Measurements from ENCODE around the gene FBXO22. TPM values are rescaled to one million over a fixed set of nuclear protein-coding genes. Genes with fewer than 3 reads are reported as not detected.

Gene FBXO22
- total RNA-seq, 1 donor from 2014 or later, result 13.0 TPM

DNA sequence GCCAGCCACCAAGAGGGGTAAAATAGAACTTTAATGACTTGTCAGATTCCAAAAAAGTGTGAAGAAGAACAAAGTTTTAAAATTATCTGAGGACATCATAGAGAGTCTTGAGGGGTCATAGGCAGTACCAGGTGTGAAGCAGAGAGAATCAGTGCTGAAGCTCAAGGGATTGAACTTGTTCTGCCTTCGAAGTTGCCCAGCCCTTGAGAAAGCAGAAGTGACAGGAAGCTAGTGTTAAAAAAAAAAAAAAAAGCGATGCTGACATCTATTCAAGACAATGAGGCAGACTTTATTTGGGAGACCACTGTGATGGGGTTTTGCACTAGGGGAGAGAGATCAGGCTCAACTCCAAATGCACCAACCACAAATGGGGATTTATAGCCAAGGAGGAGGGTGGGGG is 21.8 kb downstream of the FBXO22 start:
- no peak for DNase-seq (ENCODE audit: extremely low spot score in 2 of 2)
- H3K27ac ChIP-seq, result no peak overlapping the region
- no peaks in the 10 kb centered on the region for H3K27me3 ChIP-seq
- no peak overlapping the region for H3K4me3 ChIP-seq
- no peaks in the 10 kb centered on the region for H3K36me3 ChIP-seq
- intact Hi-C loops (cut with DNase I), result no loop called here
- no peaks in the 10 kb centered on the region for H3K9me3 ChIP-seq
- H3K4me1 ChIP-seq, result peaks cover 10% of the 10 kb centered on the region
- TF ChIP-seq POLR2AphosphoS5 (IDR thresholded peaks at IDR 0.05; ENCODE audit: insufficient read depth in 1 of 2, low read depth in 1 of 2) (no peak), POLR2A (IDR thresholded peaks at IDR 0.05) (no peak)
- TF ChIP-seq, protein P1, sequence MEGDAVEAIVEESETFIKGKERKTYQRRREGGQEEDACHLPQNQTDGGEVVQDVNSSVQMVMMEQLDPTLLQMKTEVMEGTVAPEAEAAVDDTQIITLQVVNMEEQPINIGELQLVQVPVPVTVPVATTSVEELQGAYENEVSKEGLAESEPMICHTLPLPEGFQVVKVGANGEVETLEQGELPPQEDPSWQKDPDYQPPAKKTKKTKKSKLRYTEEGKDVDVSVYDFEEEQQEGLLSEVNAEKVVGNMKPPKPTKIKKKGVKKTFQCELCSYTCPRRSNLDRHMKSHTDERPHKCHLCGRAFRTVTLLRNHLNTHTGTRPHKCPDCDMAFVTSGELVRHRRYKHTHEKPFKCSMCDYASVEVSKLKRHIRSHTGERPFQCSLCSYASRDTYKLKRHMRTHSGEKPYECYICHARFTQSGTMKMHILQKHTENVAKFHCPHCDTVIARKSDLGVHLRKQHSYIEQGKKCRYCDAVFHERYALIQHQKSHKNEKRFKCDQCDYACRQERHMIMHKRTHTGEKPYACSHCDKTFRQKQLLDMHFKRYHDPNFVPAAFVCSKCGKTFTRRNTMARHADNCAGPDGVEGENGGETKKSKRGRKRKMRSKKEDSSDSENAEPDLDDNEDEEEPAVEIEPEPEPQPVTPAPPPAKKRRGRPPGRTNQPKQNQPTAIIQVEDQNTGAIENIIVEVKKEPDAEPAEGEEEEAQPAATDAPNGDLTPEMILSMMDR (IDR thresholded peaks at IDR 0.05), result no peak

DNA sequence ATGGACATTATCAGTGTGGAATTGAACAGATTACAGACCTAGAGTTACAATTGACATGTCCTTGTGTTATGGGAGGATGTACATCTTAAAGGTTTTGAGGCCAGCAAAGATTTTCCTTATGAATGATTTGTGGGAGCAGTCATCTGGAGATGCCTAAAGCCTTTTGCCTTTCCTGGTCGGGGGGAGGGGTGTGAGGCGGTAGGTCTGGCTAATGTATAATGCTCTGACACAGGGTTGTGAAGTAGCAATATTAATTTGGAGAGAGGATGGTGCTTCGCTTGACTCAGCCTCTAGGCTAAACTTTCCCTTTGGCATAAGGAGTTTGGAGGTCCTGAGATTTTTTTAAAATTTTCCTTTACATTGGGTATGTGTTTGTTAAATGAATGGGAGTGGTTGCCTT is 23.3 kb downstream of the FBXO22 start:
- H3K4me3 ChIP-seq, result no peak overlapping the region
- H3K36me3 ChIP-seq, result peaks cover 0 to 7% of the 10 kb centered on the region in 2 donors
- DNase-seq (ENCODE audit: extremely low spot score in 2 of 2), result no peak
- no peaks in the 10 kb centered on the region for H3K27me3 ChIP-seq
- TF ChIP-seq POLR2A (IDR thresholded peaks at IDR 0.05), result no peak
- no peak for TF ChIP-seq POLR2AphosphoS5 (IDR thresholded peaks at IDR 0.05; ENCODE audit: insufficient read depth in 1 of 2, low read depth in 1 of 2)
- TF ChIP-seq, protein P1 (IDR thresholded peaks at IDR 0.05), result no peak
- no peaks in the 10 kb centered on the region for H3K9me3 ChIP-seq
- intact Hi-C loops (cut with DNase I), result no loop called here
- H3K27ac ChIP-seq, result no peak overlapping the region
- peaks cover 10% of the 10 kb centered on the region for H3K4me1 ChIP-seq

DNA sequence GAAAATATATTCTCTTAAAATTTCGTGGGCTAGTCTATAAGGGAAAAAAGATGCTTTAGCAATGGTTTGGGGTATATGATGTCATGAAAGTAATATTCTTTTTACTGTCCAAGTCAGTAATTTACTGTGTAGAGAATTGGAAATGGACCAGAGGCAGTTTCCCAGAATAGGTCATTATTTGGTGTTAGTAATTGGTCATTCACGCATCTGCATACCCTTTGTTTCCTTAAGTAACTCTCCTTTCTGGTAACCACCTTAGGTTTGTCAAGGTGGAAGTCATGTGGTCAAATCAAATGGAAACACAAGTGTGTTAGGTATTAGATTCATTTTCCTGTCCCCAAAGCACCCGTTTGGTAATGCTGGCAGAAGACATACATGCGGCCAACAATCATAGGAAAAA is 23.9 kb downstream of the FBXO22 start:
- peaks cover 0 to 11% of the 10 kb centered on the region in 2 donors for H3K36me3 ChIP-seq
- H3K27me3 ChIP-seq, result no peaks in the 10 kb centered on the region
- H3K4me3 ChIP-seq, result no peak overlapping the region
- DNase-seq (ENCODE audit: extremely low spot score in 2 of 2), result no peak
- TF ChIP-seq POLR2AphosphoS5 (IDR thresholded peaks at IDR 0.05; ENCODE audit: insufficient read depth in 1 of 2, low read depth in 1 of 2) (no peak), POLR2A (IDR thresholded peaks at IDR 0.05) (no peak)
- TF ChIP-seq, protein P1 (IDR thresholded peaks at IDR 0.05), result no peak
- no peaks in the 10 kb centered on the region for H3K9me3 ChIP-seq
- peaks cover 5% of the 10 kb centered on the region for H3K4me1 ChIP-seq
- intact Hi-C loops (cut with DNase I), result no loop called here
- H3K27ac ChIP-seq, result no peak overlapping the region

DNA sequence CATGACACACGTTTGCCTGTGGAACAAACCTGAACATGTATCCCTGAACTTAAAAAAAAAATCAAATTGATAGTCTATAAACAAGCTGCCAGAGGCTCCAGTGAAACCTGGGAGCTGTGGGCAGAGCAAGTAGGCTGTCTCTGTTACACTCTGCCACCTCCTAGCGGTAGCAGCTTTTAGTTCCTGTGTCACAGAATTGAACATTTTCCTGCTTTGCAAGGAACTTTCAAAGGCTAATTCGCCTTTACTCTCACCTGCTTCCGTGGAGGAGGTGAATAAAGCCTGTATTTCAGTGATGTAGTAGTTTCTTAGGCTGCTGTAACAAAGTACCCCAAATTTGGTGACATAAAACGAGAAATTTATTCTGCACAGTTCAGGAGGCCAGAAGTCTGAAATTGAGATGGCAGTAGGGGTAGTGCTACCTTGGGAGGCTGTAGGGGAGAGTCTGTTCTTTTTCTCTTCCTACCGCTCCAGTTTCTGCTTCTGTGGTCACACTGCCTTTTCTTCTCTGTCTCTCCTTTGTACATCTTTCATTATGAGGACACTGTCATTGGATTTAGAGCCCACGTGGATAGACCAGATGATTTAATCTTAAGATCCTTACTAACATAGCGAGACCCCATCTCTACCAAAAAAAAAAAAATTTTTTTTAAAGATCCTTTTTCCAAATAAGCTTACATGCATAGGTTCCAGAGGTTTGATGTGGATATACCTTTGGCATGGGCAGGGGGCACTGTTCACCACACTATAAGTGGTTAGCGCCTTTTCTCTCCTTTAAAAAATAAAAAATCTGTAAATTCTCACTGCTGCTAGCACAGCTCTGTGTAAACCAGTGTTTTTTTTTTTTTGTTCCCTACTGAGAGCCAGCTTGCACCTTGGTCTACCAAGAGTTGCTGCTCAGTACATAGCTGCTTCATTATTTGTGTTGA is 25.3 kb downstream of the FBXO22 start:
- TF ChIP-seq POLR2A (IDR thresholded peaks at IDR 0.05) (no peak), POLR2AphosphoS5 (IDR thresholded peaks at IDR 0.05; ENCODE audit: insufficient read depth in 1 of 2, low read depth in 1 of 2) (no peak)
- TF ChIP-seq, protein P1 (IDR thresholded peaks at IDR 0.05), result no peak
- H3K4me3 ChIP-seq, result no peak overlapping the region
- no peaks in the 10 kb centered on the region for H3K4me1 ChIP-seq
- H3K27me3 ChIP-seq, result no peaks in the 10 kb centered on the region
- H3K9me3 ChIP-seq, result no peaks in the 10 kb centered on the region
- no peak overlapping the region for H3K27ac ChIP-seq
- intact Hi-C loops (cut with DNase I), result no loop called here
- no peak for DNase-seq (ENCODE audit: extremely low spot score in 2 of 2)
- H3K36me3 ChIP-seq, result peaks cover 0 to 23% of the 10 kb centered on the region in 2 donors

Data from vagina (tissue), 2 donors.